NCI-H128 (cell line): Measurements from ENCODE around the gene KIF1B.
A peak's percentile ranks its signal among the peaks of the same experiment; 100 is the strongest.
"Not testable (repeated sequence)": the region's sequence is repeated elsewhere in the genome, so short reads cannot be mapped to it uniquely, and the experiment has no call there.

Experiments used
- DNase-seq: peaks from one replicate; lab custom pipeline; 2025; ENCODE audit not compliant: unreplicated experiment; lab: John Stamatoyannopoulos, UW

Gene KIF1B

DNA sequence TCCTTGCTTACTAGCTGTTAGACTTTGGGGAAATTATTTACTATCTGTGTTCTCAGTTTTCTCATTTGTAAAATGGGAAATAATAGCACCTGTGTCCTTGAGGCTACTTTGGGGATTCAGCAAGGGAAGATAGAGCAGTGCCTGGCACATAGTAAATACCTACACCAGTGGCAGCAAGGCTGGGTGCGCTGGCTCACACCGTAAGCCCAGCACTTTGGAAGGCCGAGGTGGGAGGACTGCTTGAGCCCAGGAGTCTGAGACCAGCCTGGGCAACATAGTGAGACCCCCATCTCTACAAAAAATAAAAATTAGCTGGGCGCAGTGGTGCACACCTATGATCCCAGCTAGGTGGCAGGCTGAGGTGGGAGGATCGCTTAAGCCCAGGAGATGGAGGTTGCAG, 211.3 kb downstream of the KIF1B start:
- no peak for DNase-seq

DNA sequence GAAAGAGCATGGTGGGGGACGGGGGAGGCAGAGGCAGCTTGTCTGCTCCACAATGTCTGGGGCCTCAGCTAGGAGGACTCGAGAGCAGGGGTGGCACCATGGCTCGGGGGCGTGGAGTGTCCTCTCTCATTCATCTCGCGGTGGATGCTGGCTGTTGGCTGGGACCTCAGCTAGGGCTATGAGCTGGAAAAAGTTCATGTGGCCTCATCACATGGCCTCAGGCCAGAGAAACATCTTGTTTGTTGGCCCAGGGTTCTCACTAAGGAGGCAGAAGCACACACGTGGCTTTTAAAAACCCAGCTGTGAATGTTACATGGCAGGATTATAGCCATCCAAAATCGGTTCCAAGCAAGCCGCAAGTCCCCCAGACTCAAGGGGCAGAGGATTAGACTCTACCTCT, 213.7 kb downstream of the KIF1B start:
- no peak for DNase-seq

DNA sequence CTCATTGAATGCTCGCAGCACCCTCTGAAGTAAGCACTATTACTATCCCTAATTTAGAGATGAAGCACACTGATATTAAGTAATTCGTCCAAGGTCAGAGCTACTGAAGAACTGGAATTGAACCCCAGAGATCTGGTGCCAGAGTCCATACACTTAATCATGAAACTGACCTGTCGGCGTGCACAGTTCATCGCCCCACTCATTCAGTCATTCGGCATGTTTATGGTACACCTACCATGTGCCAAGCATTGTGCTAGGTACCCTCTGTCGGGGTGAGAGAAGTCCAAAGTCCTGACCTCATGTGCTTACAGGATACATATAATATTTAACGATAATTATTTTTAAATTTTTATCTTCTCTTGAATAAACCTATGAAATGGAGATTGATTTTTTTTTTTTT, 214.3 kb downstream of the KIF1B start:
- DNase-seq, result no peak

GRCh38 chr1:10425826-10426534, 215.6 kb downstream of the KIF1B start:
- DNase-seq, result not testable (repeated sequence)

DNA sequence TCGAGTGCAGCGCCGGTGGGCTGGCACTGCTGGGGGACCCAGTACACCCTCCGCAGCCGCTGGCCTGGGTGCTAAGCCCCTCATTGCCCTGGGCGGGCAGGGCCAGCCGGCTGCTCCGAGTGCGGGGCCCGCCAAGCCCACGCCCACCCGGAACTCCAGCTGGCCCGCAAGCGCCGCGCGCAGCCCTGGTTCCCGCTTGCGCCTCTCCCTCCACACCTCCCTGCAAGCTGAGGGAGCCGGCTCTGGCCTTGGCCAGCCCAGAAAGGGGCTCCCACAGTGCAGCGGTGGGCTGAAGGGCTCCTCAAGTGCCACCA, 216.1 kb downstream of the KIF1B start:
- not testable (repeated sequence) for DNase-seq

DNA sequence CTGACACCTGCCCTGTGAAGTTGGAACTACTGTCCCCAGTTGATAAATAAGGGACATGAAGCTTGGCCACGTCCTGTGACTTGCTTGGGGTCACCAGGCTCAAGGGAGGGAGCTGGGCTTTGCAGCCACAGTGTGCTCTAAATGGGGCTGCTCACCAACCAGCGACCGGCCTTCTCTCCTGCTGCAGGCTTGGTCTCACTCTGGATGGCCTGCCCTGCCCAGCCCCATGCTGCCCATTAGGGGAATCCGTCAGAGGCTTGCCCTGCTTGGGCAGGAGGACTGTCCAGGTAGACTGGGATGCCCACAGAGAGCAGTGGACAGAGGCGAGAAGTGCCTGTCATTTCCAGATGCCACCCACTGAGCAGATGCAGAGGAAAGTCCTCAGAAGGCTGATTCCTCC, 218.6 kb downstream of the KIF1B start:
- DNase-seq, result no peak

- DNase-seq, result no peak
These were observed 219.5 kb downstream of the KIF1B start for GRCh38 chr1:10429868-10430215.

DNA sequence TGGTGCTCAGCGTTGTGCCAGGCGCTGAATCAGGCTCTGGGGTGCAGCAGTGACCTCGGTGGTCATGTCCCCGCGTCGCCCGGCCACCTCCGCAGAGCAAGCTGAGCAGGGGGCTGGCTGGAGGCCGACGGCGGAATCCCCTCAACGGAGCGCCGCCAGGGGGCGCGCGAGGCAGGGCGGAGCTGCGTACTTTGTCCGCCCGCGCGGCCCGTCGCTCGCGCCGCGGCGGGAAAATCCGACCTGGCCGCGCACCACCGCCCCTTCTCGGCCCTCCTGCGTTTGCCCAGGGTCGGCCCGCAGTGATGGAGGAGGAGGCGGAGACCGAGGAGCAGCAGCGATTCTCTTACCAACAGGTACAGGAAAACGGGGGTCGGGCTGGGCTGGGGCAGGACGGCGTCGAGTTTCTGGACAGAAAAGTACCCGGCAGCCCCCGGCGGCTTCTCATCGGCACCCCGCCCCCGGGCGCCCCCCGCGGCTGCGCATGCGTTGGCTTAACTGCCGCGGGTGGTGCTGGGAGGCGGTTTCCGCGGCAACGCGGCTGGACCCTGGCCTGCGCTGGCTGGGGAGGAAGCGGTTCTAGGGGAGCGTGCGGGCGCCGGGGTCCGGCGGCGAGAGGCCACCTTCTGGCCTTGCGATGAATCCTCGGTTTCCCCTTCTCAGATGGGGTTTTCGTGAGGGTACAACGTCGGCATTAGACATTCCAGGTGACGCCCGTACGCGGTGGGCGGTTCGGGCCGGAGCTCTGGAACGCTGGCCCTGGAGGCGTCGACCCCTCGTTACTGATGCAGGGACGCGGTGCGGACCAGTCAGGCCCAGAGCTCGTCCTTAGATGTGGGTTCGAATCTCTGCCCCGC, 220.1 kb downstream of the KIF1B start, which contains the start of gene CENPS:
TSS of gene CENPS (plus strand) at position 218 of the 854 bp plus-strand sequence. CDS start at position 303, 85 bp downstream.
- peak; percentile 84 for DNase-seq
